Activated naive CD4-positive, alpha-beta T cell treated with anti-CD3 and anti-CD28 coated beads for 36 hours (primary cell): ENCODE measurements around the gene GNAI2. TPM values are rescaled to one million over a fixed set of nuclear protein-coding genes. Genes with fewer than 3 reads are reported as not detected.

Experiments
- CTCF ChIA-PET: fragments of 350-600 bp; sonication (Branson Sonifier 250); formaldehyde crosslinking; loops from one replicate; lab custom pipeline; 2021; ENCODE audit warnings: antibody characterized with exemption; lab: Charles Lee
- DNase-seq: peaks from one replicate; pipeline ENCODE4 v3.0.0-alpha.2; 2020
- H3K27ac Mint-ChIP-seq: one replicate; pipeline ENCODE4 v1.8.0; 2021; ENCODE audit warnings: mild to moderate bottlenecking, mixed read lengths
- H3K27me3 Mint-ChIP-seq: one replicate; pipeline ENCODE4 v1.8.0; 2021; ENCODE audit warnings: low read depth, mixed read lengths
- H3K36me3 Mint-ChIP-seq: one replicate; pipeline ENCODE4 v1.8.0; 2021; ENCODE audit warnings: low read depth, mixed read lengths
- H3K4me1 Mint-ChIP-seq: one replicate; pipeline ENCODE4 v1.8.0; 2021; ENCODE audit warnings: low read depth, mixed read lengths
- H3K4me3 Mint-ChIP-seq: one replicate; pipeline ENCODE4 v1.8.0; 2021; ENCODE audit warnings: mild to moderate bottlenecking, moderate library complexity, mixed read lengths
- H3K9me3 Mint-ChIP-seq: one replicate; pipeline ENCODE4 v1.8.0; 2021; ENCODE audit warnings: mixed read lengths
- intact Hi-C: fragments of 100-400 bp; cut with micrococcal nuclease; formaldehyde crosslinking; loops from one replicate; pipeline ENCODE4 v1.15.1; 2023
- total RNA-seq, 2 experiments: library from RNA; stranded (reverse); gene quantifications; one replicate each; pipeline ENCODE4 v1.2.3, GENCODE V29; 2021

The GNAI2 gene
- total RNA-seq, 2 experiments from 2014 or later = 272 to 276 TPM

GRCh38 chr3:50251220-50251619 lies 15.2 kb downstream of the GNAI2 start:
- Mint-ChIP-seq H3K4me3 (no peak overlapping the region), H3K36me3 (peaks cover 8% of the 10 kb centered on the region), H3K9me3 (no peaks in the 10 kb centered on the region), H3K27ac (peak overlapping the region; percentile 66), H3K4me1 (peaks cover 41% of the 10 kb centered on the region), H3K27me3 (no peaks in the 10 kb centered on the region)
- CTCF ChIA-PET = interaction anchor here (1.0 to 1.5 kb wide), 5 partner anchors 10 to 27 kb away, joined by 4 to 10 read pairs (median 5); no protein-coding TSS in a partner anchor
- intact Hi-C loops = no loop called here
- peak; percentile 31 for DNase-seq

- Mint-ChIP-seq H3K4me1 (peaks cover 21% of the 10 kb centered on the region), H3K27me3 (no peaks in the 10 kb centered on the region), H3K9me3 (no peaks in the 10 kb centered on the region), H3K4me3 (no peak overlapping the region), H3K36me3 (peaks cover 21% of the 10 kb centered on the region), H3K27ac (no peak overlapping the region)
- no peak for DNase-seq
- intact Hi-C loops = no loop called here
- CTCF ChIA-PET = interaction anchor here (1.8 to 3.3 kb wide), 2 partner anchors 8 to 60 kb away, joined by 5 to 28 read pairs; no protein-coding TSS in a partner anchor
Measured at GRCh38 chr3:50254577-50255250, 18.7 kb downstream of the GNAI2 start.

GRCh38 chr3:50255251-50255615 lies 19.2 kb downstream of the GNAI2 start:
- Mint-ChIP-seq H3K9me3 (no peaks in the 10 kb centered on the region), H3K27ac (no peak overlapping the region), H3K36me3 (peaks cover 21% of the 10 kb centered on the region), H3K27me3 (no peaks in the 10 kb centered on the region), H3K4me3 (no peak overlapping the region), H3K4me1 (peaks cover 18% of the 10 kb centered on the region)
- DNase-seq = no peak
- CTCF ChIA-PET = interaction anchor here (0.6 to 3.3 kb wide), 4 partner anchors 9 to 61 kb away, joined by 3 to 28 read pairs (median 4); no protein-coding TSS in a partner anchor
- intact Hi-C loops = no loop called here

- CTCF ChIA-PET = interaction anchor here (0.6 to 3.3 kb wide), 10 partner anchors 10 to 219 kb away, joined by 3 to 28 read pairs (median 3); partner anchors contain the start of genes HYAL2, LSMEM2 and TUSC2
- H3K4me3 Mint-ChIP-seq = no peak overlapping the region
- no peaks in the 10 kb centered on the region for H3K27me3 Mint-ChIP-seq
- intact Hi-C loops = no loop called here
- no peaks in the 10 kb centered on the region for H3K9me3 Mint-ChIP-seq
- DNase-seq = peak; percentile 68
- peaks cover 6% of the 10 kb centered on the region for H3K4me1 Mint-ChIP-seq
- no peak overlapping the region for H3K27ac Mint-ChIP-seq
- H3K36me3 Mint-ChIP-seq = peaks cover 17% of the 10 kb centered on the region
Measured at GRCh38 chr3:50256978-50257890, 21.2 kb downstream of the GNAI2 start.

GRCh38 chr3:50258029-50258680 lies 22.2 kb downstream of the GNAI2 start:
- H3K36me3 Mint-ChIP-seq = peaks cover 17% of the 10 kb centered on the region
- H3K27me3 Mint-ChIP-seq = no peaks in the 10 kb centered on the region
- peaks cover 5% of the 10 kb centered on the region for H3K4me1 Mint-ChIP-seq
- CTCF ChIA-PET = interaction anchor here (1.3 to 3.4 kb wide), 5 partner anchors 15 to 66 kb away, joined by 3 to 10 read pairs (median 6); partner anchors contain the start of gene HYAL2
- H3K9me3 Mint-ChIP-seq = no peaks in the 10 kb centered on the region
- H3K4me3 Mint-ChIP-seq = no peak overlapping the region
- DNase-seq = no peak
- peak overlapping the region; percentile 39 for H3K27ac Mint-ChIP-seq
- intact Hi-C loops = no loop called here

GRCh38 chr3:50258979-50259378 lies 23.0 kb downstream of the GNAI2 start:
- Mint-ChIP-seq H3K9me3 (no peaks in the 10 kb centered on the region), H3K27me3 (no peaks in the 10 kb centered on the region), H3K27ac (no peak overlapping the region), H3K4me3 (no peak overlapping the region), H3K36me3 (peaks cover 15% of the 10 kb centered on the region), H3K4me1 (peaks cover 4% of the 10 kb centered on the region)
- no peak for DNase-seq
- CTCF ChIA-PET = interaction anchor here (0.7 to 3.7 kb wide), 11 partner anchors 9 to 94 kb away, joined by 3 to 38 read pairs (median 4); partner anchors contain the start of genes GNAI2 and HYAL2
- intact Hi-C loops = no loop called here

GRCh38 chr3:50259432-50260026 lies 23.5 kb downstream of the GNAI2 start:
- peaks cover 4% of the 10 kb centered on the region for H3K4me1 Mint-ChIP-seq
- CTCF ChIA-PET = interaction anchor here (0.7 to 3.7 kb wide), 11 partner anchors 8 to 94 kb away, joined by 3 to 38 read pairs (median 4); partner anchors contain the start of gene GNAI2

GRCh38 chr3:50260027-50260941 lies 24.3 kb downstream of the GNAI2 start:
- DNase-seq = peak; percentile 88
- CTCF ChIA-PET = interaction anchor here (0.6 to 3.7 kb wide), 9 partner anchors 12 to 68 kb away, joined by 3 to 38 read pairs (median 4); partner anchors contain the start of gene GNAI2
- intact Hi-C loops = loop anchor here (1.0 kb wide), 3 partner anchors 13 to 33 kb away; no protein-coding TSS in a partner anchor
- Mint-ChIP-seq H3K36me3 (peaks cover 15% of the 10 kb centered on the region), H3K27me3 (no peaks in the 10 kb centered on the region), H3K4me1 (peaks cover 4% of the 10 kb centered on the region), H3K4me3 (peak overlapping the region; percentile 66), H3K27ac (peak overlapping the region; percentile 69), H3K9me3 (no peaks in the 10 kb centered on the region)

More at GRCh38 chr3:50259432-50260026, 23.5 kb downstream of the GNAI2 start:
- H3K27ac Mint-ChIP-seq = peak overlapping the region; percentile 69
- intact Hi-C loops = loop anchor here (1.0 kb wide), 3 partner anchors 13 to 32 kb away; no protein-coding TSS in a partner anchor
- DNase-seq = no peak
- H3K27me3 Mint-ChIP-seq = no peaks in the 10 kb centered on the region
- peaks cover 15% of the 10 kb centered on the region for H3K36me3 Mint-ChIP-seq
- no peaks in the 10 kb centered on the region for H3K9me3 Mint-ChIP-seq
- peak overlapping the region; percentile 62 for H3K4me3 Mint-ChIP-seq

GRCh38 chr3:50260942-50261441 lies 25.0 kb downstream of the GNAI2 start:
- Mint-ChIP-seq H3K4me1 (peaks cover 4% of the 10 kb centered on the region), H3K36me3 (peaks cover 15% of the 10 kb centered on the region), H3K9me3 (no peaks in the 10 kb centered on the region), H3K27me3 (peaks cover 5% of the 10 kb centered on the region), H3K27ac (no peak overlapping the region), H3K4me3 (no peak overlapping the region)
- CTCF ChIA-PET = interaction anchor here (1.0 to 3.7 kb wide), 4 partner anchors 13 to 34 kb away, joined by 4 to 38 read pairs (median 6); no protein-coding TSS in a partner anchor
- DNase-seq = no peak
- intact Hi-C loops = loop anchor here (1.0 kb wide), 3 partner anchors 12 to 34 kb away; no protein-coding TSS in a partner anchor

GRCh38 chr3:50261505-50261904 lies 25.5 kb downstream of the GNAI2 start:
- H3K36me3 Mint-ChIP-seq = peaks cover 14% of the 10 kb centered on the region
- intact Hi-C loops = no loop called here
- DNase-seq = no peak
- peaks cover 4% of the 10 kb centered on the region for H3K4me1 Mint-ChIP-seq
- peaks cover 6% of the 10 kb centered on the region for H3K27me3 Mint-ChIP-seq
- no peaks in the 10 kb centered on the region for H3K9me3 Mint-ChIP-seq
- CTCF ChIA-PET = interaction anchor here (0.6 to 3.7 kb wide), 4 partner anchors 13 to 419 kb away, joined by 3 to 38 read pairs (median 6); no protein-coding TSS in a partner anchor
- H3K27ac Mint-ChIP-seq = no peak overlapping the region
- H3K4me3 Mint-ChIP-seq = no peak overlapping the region
